Amniotic epithelial cell (primary cell): ENCODE results near the gene BET1L.
"Not testable (repeated sequence)": the region's sequence is repeated elsewhere in the genome, so short reads cannot be mapped to it uniquely, and the experiment has no call there.

Experiments used
- DNase-seq: peaks from one replicate; pipeline ENCODE4 v3.0.0-alpha.2; 2010; ENCODE audit warnings: low read depth

The BET1L gene, protein sequence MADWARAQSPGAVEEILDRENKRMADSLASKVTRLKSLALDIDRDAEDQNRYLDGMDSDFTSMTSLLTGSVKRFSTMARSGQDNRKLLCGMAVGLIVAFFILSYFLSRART

DNA sequence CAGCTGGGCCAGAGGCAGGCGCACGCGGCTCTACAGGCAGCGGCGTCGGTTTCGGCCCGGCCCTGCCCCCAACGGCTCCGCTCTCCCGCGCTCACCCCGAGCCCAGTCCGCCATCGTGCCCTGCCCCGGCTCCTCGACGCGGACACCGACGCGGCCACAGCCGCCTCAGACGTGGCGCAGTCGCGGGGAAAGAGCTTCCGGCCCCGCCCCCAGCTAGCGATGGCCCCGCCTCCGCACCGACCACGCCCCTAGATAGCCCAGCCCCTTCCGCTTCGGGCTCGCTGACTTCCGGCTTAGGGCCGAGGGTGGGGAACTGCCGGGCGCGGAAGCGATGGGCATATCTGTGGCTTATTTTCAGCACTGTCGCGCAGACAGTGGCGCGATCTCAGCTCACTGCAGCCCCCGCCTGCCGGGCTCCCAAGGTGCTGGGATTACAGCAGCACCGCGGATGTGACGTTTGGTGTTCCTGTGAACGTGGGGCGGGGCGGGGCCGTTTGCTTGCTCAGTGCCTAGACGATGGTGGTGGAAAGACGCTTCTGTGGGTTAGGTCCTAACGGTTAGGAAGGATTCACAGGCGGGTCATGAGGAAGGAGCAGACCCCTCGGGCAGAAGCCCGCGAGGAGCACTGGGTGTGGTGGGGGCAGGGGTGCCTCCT is at the start of gene BET1L, which contains the start of gene RIC8A:
TSS of gene BET1L (minus strand) at position 192 of the 655 bp plus-strand sequence. CDS start at position 114, 78 bp downstream.
TSS of gene RIC8A (plus strand) at position 501 of the 655 bp plus-strand sequence. CDS start 1,147 bp downstream, outside the sequence.
- DNase-seq, result peak; percentile 98

GRCh38 chr11:255816-256215 is 48.6 kb upstream of the BET1L start:
- no peak for DNase-seq

GRCh38 chr11:255176-255575 is 48.0 kb upstream of the BET1L start:
- DNase-seq, result peak; percentile 76

- no peak for DNase-seq
Measured at GRCh38 chr11:253886-254270, 46.7 kb upstream of the BET1L start.

DNA sequence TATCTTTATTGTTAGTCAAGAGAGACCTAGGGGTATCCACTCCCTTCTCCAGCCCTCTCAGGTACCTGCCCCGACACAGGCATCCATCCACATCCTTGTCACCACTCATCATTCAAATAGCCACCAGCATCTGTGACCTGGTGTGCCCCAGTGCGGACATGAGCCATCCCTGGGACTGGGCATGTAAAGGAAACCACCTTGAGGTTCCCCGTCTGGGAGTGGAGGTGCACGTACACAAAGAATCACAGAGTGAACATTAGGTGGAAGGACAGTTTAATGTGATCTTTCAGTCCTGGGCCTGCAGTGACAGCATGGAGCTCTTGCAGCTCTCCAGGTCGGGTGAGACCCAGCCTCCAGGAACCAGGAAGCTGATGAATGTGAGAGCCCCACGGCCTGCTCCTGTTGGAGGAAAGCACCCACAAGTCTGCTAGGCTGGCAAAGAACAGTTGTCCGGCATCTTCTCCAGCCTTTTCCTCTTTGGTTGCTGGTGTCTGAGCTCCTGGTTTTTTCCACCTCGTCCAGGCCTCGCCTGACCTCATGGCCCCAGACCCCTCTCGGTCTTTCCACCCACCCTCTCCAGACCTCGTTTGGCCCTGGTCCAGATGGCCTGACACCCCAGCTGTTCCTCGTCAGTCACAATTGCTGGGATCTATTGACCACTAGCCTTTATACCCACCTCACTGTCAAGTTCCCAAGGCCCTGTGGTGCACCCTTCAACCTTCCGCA is 46.1 kb upstream of the BET1L start:
- DNase-seq, result no peak

DNA sequence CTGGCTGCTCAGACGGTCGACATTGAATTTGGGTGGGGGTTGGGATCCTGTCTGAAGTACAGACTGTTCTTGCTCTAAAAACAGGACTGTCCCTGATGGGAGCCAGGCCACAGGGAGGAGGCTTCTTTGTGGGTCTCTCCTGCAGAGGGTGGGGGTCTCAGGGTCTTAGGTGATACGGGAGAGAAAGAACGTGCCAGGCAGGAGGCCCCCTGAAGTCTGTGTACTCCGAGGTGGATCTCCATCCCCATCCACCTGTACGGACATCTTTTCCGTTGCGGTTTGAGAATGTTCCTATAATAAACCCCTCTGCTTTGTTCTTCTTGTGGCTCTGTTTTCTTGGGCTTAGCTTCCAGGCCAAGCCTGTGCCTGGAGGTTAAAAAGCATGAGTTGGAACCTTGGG is 45.5 kb upstream of the BET1L start:
- no peak for DNase-seq

GRCh38 chr11:251550-251949 is 44.4 kb upstream of the BET1L start:
- DNase-seq, result no peak

DNA sequence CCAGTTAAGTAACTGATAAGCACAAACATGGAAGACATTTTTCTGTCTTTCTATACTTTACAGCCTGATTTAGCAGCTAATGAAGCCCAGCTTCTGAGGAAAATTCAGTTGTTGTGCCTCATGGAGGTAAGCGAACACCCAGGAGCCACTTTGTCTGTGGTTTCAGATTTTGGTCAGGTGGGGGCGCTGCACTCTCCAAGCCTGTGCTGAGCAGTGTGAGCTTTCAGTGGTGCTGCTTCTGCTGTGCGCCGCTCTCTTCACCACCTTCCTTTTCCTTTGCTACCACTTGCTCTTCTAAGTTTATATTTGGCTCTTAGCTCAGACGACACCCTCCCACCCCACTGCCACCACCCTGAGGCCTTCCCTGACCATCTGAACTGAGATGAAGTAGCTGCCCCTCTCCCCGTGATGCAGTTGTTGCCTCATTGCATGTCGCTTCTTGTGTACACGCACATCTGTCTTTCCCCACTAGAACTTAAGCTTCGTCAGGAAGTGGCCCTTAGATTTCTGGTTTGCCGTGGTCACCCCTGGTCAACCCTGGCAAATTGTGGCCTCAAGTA is 43.6 kb upstream of the BET1L start:
- peak; percentile 48 for DNase-seq

DNA sequence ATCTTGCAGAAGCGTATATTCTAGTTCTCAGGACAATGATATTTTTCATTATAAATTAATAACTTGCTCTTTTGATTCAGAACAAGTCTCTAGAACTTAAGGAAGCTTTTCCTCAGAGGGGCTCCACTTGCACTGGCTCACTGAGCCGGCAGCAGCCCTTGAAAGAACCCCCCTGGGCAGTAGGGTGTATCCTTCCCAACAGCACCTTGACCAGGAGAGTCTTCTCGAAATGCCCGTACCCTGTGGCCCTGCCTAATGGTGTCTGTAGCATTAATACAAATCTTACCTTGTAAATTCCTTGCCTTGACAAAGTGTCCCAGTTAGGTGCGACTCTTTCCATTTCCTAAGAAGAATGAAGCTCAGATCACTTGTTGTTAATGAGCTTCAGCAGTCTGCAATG is 43.1 kb upstream of the BET1L start:
- DNase-seq, result no peak

DNA sequence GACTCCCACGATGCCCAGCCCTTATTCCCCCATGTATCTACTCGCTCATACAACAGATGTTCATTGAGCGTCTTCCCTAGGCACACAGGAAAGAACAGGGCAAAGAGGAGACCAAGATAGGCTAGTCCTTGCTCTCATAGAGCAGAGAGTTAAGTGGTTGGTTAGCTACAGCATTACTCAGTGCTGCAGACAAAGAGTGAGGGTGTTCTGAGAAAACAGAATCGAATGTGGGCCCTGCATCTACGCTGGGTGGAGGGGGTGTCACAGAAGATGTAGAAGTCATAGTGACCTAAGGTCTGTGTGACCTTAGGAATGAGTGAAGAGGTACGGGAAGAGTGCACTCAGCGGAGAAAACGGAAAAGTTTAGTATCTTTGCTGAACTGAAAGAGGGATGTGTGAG is 41.9 kb upstream of the BET1L start:
- DNase-seq, result no peak

DNA sequence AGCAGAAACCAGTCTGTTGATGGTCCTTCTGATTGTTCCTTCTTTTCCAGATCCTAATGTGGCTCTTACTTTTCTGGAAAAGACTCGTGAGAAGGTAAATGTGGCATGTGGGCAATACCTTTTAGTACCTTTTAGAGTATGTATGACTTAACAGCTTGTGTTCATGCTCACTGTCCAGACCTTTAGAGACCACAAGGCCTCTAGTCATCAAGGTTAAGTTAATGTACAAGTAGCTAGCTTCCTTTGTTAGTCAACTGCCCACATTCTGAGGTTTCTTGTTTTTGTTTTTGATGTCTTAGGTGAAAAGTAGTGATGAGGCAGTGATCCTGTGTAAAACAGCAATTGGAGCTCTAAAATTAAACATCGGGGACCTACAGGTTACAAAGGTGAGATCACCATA is 37.2 kb upstream of the BET1L start:
- no peak for DNase-seq

DNA sequence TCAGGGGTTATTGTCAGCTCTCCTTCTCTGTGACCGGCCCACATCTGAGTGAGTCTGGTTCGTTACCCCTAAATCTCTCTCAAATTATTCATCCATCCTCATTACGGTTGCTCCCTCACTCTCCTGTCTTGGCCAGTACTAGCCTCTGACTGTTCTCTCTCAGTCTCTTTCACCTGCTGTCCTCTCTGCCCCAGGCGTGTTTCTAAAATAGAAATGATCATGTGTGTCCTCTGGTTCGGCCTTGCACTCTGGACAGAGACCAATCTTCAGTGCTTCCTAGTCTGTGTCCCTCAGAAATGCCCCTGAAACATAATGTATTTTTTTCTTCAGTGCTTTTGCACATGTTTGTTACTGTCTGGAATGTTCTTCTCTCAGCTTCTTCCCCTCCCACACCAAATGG is 34.4 kb upstream of the BET1L start:
- DNase-seq, result no peak

DNA sequence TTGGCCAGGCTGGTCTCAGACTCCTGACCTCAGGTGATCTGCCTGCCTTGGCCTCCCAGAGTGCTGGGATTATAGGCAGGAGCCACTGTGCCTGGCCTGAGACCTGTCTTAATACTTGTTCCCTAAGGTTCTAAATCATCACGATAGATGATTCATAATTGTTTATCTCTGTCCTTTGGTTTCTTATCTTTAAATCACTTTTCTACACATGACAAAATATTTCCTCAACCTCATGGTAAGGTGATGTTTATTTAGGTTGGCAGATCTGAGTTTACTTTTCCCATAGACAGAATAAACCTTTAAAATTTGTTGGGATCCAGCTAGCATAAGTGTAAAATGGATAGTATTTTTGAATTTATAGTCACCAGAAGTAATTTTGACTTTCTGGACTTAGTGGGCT is 33.1 kb upstream of the BET1L start:
- DNase-seq, result no peak

DNA sequence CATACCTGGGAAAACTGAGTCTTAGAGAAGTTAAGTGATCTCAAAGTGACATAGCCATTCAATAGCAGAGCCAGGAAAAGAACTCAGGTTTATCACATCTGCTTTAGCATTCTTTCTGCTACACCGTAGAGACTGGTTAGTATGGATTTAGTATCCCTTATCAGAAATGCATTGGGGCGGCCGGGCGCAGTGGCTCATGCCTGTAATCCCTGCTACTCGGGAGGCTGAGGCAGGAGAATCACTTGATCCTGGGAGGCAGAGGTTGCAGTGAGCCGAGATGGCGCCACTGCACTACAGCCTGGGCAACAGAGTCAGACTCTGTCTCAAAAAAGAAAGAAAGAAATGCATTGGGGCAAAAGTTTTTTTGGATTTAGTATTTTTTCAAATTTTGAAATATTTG is 31.1 kb upstream of the BET1L start:
- not testable (repeated sequence) for DNase-seq

DNA sequence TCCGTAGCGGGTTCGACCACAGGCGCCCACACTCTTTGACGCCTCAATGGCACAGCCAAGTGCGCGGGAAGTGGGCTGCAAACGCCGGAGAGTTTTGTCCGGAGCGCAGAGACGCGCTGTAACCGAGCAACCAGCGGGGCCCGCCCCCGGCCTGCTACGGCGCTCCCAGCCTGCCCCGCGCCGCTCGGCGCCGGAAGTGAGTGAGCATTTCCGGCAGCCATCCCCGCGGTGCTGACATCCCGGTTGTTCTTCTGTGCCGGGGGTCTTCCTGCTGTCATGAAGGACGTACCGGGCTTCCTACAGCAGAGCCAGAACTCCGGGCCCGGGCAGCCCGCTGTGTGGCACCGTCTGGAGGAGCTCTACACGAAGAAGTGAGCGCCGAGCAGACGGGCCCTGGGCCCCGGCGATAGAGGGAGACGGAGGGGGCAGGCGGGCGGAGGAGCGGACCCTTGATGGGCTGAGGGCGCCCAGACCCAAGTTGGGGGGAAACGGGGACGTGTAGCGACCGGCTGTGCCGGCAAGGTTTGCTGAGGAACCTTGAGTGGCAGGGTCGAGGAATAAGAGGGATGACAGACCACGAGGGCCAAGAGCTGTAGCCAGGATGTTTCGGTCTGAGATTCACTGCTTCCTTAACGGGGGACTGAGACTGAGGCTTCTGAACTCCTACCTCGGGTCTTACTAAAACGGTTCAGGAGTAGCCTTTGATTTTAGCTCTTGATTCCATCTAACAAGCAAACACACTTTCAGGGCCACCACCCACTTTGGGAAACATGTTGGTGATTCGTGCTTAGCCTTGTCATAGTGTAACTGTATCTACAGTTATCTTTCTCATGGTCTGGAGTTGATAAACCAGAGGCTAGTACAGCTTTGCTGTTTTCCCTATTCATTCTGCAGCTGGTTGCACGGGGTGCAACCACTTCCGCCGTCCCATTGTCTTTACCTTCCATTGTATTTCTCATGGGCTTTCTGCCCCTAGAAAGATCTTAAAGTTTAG is 29.9 kb upstream of the BET1L start, which contains the start of gene PSMD13:
TSS of gene PSMD13 (plus strand) at position 203 of the 994 bp plus-strand sequence. CDS start at position 277, 74 bp downstream.
- peak; percentile 70 for DNase-seq

DNA sequence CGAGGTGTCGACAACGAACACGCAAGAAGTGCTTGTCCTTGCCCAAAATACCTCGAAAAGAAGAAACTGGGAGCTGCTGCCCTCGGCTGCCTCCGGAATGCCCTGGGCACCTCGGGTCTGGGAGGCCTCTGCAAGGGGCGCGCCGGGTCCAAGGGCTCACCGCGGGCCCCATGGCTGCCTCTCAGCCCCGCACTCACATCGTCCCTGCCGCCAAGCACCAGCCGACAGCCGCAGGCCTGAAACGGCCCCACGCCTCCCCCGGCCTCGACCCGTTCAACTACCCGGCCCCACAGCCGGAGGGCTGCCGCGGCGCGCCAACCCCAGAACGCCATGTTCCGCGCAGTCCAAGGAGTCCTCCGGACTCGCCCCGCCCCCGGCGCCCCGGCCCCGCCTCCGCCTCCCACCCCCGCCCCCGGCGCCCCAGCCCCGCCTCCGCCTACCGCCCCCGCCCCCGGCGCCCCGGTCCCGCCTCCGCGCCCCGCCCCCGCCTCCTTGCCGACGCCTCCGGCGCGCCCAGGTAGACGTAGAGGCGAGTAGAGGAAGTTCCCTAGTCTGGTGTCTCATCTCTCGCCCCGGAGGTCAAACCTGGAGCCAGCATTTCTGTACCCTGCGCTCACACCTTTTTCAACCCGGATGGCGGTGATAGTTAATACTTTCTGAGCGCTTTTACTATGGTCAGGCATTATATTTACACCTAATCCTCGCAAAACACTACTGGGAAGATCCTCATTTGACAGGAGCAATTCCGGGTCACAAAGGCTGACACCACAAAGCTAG is 29.0 kb upstream of the BET1L start, which contains the start of gene SIRT3:
TSS of gene SIRT3 (minus strand) at position 346 of the 777 bp plus-strand sequence. CDS start at position 332, 14 bp downstream.
- peak; percentile 76 for DNase-seq

GRCh38 chr11:235609-235996 is 28.4 kb upstream of the BET1L start:
- DNase-seq, result peak; percentile 37

- no peak for DNase-seq
Measured at GRCh38 chr11:235180-235579, 28.0 kb upstream of the BET1L start.

DNA sequence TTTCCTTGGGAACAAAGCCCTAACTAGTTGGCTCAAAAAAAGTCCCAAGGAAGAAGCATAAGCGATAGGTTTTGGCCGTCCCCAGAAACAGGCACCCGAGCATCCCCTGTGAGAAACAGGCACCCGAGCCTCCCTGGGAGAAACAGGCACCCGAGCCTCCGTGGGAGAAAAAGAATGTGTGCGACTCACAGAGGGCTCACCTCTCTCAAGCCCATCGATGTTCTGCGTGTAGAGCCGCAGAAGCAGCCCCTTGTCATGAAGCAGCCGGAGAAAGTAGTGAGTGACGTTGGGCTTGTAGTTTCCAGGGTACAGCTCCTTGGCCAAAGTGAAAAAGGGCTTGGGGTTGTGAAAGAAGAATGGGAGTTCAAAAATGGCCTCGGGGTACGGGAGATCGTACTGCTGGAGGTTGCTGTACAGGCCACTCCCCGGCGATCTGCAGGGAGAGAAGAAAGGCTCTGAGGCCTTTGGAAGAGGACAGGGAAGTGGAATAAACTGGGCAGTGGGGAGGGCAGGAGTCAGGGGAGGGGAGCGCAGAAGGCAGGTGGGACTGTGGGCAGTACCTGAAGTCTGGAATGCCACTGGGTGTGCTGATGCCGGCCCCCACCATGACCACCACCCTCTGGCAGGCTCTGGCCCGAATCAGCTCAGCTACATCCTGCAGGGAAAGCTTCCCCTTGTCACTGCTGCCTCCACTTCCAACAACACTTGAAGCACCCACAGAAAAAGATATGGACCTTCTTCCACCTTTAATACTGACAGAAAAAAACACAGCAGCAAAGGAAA is 25.8 kb upstream of the BET1L start:
- no peak for DNase-seq

DNA sequence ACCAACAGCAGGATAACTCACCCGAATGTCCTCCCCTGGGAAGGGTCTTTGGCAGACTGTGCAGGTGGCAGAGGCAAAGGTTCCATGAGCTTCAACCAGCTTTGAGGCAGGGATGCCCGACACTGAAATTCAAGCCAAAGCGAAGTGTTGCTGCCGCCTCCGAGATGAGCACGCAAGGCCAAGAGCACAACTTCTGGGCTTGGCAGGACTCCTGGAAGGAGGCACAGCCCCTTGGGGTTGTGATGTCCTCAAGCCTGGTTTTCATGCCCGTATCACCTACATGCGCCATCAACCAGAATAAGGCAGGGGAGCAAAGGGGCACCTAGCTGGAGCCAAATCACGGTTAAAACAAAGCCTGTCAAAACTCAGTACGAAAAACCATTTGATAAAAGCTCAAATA is 23.2 kb upstream of the BET1L start:
- DNase-seq, result no peak
